Limb (tissue), 2 donors: ENCODE measurements around the gene USP34.
"Not testable (repeated sequence)": the region's sequence is repeated elsewhere in the genome, so short reads cannot be mapped to it uniquely, and the experiment has no call there.

ENCODE experiments used
- DNase-seq, 2 donors: peaks; one replicate each; pipeline ENCODE4 v3.0.0-alpha.2; 2016; ENCODE audit errors: extremely low spot score in 2 of 2

Gene USP34

DNA sequence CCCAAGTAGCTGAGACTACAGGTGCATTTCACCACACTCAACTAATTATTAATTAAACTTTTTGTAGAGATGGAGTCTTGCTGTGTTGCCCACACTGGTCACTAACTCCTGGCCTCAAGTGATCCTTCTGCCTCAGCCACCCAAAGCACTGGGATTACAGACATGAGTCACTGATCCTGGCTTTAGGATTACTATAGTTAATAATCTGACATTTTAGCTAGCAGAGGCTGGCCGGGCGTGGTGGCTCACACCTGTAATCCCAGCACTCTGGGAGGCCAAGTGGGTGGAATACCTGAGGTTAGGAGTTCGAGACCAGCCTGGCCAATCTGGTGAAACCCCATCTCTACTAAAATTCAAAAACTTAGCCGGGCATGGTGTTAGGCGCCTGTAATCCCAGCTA is 39.5 kb downstream of the USP34 start:
- no peak for DNase-seq

DNA sequence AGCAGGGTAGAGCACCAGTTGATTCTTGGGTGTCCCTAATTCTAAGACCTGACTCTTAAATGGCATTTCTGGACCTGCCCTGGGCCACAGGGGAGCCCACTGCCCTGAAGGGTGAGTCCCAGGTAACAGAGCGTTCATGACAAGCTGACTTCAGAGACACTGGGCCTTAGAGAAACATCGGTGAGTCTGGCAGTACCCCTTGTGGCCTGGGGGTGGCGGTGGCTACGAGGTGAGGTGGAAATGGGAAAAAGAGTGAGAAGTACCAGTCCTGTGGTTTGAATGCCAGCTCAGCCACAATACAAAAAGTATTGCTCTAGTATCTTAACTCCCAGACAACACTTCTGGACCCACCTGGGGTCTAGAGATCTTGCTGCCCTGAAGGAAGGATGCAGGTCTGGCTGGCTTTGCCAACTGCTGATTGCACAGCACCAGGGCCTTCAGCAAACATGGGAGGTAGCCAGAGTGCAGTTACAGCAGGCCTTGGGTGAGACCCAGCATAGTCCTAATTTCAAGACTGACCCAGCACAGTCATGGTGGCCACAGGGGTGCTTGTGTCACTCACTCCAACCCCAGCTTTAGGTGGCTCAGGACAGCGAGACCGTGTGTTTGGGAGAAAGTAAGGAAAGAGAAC is 44.5 kb downstream of the USP34 start:
- DNase-seq: no peak

DNA sequence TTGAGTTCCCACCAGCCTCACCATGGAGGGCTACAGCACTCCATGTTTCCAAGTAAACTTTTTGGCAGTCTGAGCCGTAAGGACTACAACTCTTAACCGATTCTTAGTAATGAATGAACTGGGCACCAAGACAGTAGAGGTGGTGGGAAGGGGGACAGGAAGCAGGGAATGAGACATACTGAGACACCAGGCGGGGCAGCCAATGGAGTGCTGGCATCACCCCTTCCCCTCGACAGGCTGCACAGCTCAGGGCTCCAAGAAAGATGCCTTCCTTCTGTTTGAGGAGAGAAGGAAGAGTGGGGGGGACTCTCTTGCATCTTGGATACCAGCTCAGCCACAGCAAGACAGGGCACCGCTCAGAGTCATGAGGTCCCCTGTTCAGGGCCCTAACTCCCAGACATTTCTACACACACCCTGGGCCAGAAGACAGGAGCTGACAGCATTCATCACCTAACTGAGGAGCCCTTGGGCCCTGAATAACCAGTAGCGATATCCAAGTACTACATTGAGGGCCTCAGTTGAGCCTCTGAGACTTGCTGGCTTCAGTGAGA is 45.2 kb downstream of the USP34 start:
- no peak for DNase-seq

DNA sequence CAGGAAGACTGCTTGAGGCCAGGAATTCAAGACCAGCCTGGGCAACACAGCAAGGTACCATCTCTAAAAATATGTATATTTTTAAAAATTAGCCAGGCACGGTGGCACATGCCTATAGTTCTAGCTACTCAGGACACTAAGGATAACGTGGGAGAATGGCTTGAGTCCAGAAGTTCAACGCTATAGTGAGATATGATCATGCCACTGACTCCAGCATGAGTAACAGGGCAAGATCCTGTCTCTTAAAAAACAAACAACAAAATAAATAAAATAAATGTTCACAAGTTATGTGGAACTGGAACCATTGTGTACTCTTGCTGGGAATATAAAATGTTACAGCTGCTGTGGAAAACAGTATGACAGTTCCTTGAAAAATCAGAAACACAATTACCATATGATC is 47.2 kb downstream of the USP34 start:
- DNase-seq: no peak

DNA sequence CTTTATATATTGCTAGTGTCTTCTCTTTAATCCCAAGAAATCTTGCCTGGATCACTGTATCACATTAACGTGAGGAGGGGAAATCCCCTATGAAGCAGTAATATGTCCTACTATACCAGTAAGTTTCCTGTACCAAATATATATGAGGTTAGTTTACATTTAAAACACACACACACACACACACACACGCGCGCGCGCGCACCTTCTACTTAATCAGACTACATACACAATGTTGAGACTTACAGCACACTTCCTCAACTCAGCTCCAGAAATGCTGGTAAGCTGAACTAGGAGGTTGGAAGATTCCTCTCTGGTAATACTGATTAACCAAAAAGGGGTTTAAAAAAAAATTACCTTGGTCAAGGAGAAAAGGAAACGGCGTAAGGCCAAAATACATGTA is 49.3 kb downstream of the USP34 start:
- no peak for DNase-seq

DNA sequence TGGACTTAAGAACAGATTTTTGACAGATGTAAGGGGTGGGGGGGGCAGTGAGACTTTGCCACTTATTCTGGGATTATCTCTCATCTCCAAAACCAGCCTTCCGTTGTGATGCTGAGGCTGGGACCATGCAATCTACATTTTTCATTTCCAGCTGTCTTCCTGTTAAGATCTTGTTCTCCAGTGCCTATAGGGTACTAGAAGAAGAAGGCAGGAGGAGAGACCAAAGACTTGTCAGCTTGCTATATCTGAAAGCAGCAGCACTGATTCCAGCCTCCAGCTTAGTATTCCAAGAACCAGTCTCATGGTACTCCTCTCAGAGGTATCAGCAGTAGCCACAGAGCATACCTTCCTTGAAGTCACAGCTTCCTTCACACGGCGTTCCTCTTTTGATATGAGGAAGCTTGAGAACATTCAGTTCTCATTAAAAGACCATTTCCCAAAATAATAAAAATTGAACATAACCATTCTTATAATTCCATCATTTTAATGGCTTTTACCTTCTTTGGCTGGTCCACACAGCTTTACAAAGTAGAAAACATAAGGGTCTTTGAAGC is 49.8 kb downstream of the USP34 start:
- DNase-seq: no peak

DNA sequence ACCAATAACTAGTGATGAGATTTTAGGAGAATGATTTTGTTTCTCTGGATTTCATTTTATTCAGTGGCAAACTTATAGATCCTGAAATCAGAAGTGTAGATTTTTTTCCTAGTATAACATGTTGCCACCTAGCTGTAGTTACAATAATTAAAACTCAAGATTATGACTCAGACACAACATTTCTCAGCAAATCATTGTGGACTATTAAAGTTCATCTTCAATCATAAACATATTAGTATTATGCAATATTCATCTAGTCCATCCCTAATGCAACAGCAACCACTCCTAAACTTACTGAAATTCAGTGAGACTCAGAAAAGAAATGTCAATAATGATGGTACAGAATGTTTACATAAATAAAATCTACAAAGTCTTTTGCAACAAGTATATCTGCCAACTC is 51.3 kb downstream of the USP34 start:
- DNase-seq: no peak

DNA sequence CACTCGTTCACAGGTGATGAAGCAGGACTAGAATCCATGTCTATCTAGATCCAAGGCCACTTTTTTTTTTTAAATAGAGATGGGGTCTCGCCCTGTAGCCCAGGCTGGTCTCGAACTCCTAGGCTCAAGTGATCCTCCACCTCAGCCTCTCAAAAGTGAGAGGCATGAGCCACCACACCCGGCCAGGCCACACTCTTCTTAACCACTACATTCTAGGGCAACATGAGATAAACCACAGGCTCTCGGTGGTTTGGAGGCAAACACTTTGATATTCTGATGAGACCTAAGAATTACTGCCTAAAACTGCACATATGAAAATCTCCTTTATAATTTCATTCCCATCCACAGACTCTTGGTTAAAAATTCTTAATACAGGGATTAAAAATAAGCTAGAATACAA is 51.8 kb downstream of the USP34 start:
- DNase-seq: no peak

DNA sequence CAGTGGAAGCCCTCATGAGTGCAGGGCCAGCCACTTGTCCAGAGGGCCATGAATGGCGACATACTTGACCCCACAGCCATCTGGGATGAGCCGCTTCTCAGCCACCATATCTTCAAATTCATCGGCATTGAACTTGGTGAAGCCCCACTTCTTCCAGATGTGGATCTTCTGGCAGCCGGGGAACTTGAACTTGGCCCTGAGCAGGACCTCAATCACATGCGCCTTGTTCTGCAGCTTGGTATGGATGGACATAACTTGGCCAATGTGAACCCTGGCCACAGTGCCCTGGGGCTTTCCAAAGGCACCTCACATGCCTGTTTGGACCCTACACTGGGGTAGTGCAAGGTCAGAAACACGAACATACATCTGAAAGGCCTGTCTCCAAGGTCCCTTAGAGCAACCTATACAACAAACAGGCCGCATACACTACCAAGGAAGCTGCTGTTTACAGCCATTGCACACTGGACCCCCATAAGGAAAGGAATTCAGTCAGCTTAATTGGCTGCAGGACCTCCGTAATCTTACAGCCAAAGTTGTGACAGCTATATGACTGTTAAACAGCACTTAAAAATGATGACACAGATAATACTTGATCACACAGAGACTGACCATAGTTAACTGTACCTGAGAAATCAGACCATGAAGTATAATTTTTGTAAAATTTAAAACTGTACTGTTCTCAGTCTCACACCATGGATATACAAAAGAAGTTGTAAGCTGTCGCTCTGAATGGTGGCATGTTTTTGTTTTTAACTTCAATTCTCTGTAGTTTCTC is 53.8 kb downstream of the USP34 start:
- DNase-seq: no peak

DNA sequence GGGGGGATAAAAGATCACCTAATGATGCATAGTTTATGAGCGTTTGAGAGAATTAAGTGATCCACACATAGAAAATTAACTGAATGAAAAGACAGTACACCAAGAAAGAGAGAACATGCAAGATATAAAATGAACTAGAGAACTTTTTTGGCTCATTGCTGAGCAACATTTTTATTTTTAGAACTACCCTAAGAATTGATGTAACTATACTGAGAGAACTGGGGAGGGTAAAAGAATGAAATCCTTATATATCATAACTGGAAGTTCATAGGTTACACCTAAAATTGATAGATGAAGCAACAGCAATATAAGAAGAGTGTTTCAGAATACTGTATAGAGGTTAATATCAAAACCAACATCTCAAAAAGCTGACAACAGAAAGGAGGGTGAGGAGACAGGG is 55.6 kb downstream of the USP34 start:
- no peak for DNase-seq

DNA sequence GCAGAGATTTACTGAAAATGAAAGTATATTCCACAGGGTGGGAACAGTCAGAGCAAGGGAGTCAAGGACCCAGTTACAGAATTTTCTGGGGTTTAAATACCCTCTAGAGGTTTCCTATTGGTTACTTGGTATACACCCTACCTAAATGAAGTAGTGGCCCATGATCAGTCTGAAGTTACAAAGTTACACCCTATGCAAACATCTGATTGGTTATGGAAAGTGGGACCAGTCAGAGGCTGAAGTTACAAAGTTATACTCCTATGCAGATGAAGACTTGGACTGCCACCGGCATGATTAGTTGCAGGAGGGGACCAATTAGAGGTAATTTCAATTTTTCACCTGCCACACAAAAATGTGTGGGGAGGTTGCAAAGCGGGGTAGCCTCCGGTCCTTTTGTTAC is 56.2 kb downstream of the USP34 start:
- no peak for DNase-seq

DNA sequence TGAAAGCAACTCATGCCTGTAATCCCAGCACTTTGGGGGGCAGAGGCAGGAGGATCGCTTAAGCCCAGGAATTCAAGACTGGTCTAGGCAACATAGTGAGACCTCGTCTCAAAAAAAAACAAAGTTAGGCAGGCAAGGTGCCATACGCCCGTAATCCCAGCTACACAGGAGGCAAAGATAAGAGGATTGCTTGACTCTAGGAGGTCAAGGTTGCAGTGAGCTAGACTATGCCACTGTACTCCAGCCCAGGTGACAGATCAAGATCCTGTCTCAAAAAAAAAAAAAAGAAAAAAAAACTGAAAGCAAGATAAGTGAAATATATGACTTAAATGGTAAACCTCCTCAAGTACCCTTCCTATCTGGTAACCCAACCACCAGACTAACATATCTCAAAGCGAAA is 59.8 kb downstream of the USP34 start:
- DNase-seq: no peak

DNA sequence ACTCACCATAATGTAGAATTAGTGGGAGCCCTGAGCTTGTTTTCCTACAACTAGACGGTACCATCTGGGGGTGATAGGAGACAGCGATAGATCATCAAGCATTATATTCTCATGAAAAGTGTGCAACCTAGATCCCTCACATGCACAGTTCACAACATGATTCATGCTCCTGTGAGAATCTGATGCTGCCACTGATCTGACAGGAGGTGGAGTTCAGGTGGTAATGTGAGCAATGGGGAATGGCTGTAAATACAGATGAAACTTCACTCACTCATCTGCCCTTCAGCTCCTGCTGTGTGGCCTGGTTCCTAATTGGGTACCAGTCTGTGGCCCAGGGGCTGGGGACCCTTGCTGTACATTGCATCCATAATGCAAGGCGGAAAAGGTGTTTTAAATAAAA is 60.7 kb downstream of the USP34 start:
- no peak for DNase-seq

DNA sequence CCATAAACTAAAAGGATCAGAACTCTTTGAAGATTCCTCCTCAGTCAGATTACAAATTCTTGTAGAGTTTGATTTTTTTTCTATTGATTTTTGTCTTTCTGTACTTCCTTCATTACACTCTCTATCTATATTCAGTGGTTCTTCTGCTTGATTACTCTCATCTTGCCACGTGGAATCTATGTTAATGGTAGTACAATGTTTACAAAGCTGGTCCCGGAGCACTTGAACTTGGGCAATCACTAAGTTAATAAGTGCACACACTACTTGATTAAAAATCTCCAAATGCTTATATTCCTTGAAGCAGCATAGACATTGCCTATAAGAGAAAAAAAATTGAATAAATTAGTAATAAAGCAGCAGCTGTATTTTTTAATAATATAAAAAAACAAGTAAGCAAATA is 65.1 kb downstream of the USP34 start:
- no peak for DNase-seq

DNA sequence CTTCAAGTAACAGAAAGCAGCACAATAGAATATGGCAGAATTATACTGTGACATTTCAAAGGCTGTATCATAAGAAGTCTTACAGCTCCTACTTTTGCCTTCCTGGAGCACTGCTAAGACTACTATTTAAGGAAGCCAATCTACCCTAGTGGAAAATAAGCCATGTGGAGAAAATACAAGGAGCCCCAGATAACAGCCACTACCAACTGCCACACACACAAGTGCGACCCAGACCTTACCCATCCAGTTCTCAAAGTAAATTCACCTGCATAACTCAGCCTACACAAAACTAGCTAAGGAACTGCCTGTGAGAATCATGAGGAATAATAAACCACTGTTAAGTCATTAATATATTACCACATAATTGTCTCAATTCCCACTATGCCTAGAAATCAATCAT is 66.4 kb downstream of the USP34 start:
- no peak for DNase-seq

DNA sequence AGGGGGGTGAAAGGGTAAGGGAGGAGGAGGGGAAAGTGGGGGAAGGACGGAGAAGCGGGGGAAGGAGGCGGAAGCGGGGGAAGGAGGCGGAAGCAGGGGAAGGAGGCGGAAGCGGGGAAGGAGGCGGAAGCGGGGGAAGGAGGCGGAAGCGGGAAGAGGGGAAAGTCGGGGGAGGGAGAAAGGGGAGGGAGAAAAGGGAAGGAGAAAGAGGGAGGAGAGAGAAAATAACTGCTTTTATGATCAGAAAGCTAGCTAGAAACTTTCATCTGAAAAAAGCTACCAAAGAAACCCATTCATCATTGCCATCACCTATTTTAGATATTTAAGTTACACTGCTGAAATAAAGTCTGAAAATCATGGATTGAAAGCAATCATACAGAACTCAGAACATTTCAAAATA is 72.5 kb downstream of the USP34 start:
- no peak for DNase-seq

DNA sequence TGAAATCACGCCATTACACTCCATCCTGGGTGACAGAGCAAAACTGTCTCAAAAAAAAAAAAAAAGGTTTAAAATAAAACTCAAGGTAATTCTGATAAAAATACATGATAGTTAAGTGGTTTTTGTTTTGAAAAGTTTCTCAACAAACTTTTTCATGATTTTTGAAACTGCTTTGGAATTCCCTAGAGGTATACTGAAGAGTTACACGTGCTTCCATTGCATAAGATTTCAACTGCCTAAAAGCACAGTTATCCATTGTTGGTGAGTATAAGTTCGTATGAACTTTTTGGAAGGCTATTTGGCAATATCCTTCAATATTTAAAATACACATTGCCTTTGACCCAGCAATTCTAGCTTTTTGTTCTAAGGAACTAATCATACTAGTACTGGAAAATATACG is 74.9 kb downstream of the USP34 start:
- no peak for DNase-seq

DNA sequence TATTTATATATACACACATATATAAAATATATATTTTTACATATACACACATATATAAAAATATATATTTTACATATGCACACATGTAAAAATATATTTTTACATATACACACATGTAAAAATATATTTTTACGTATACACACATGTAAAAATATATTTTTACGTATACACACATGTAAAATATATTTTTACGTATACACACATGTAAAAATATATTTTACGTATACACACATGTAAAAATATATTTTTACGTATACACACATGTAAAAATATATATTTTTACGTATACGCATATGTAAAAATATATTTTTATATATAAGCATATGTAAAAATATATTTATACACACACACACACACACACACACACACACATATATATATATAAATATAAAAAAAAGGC is 83.3 kb downstream of the USP34 start:
- DNase-seq: not testable (repeated sequence)

DNA sequence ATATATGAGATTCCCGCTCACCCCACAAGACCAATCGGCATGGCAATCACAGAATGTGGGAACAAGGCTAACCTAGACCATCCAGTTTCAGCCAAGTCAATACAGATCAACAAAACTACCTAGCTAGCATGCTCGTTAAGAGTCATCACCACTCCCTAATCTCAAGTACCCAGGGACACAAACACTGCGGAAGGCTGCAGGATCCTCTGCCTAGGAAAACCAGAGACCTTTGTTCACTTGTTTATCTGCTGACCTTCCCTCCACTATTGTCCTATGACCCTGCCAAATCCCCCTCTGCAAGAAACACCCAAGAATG is 90.0 kb downstream of the USP34 start:
- DNase-seq: not testable (repeated sequence)

DNA sequence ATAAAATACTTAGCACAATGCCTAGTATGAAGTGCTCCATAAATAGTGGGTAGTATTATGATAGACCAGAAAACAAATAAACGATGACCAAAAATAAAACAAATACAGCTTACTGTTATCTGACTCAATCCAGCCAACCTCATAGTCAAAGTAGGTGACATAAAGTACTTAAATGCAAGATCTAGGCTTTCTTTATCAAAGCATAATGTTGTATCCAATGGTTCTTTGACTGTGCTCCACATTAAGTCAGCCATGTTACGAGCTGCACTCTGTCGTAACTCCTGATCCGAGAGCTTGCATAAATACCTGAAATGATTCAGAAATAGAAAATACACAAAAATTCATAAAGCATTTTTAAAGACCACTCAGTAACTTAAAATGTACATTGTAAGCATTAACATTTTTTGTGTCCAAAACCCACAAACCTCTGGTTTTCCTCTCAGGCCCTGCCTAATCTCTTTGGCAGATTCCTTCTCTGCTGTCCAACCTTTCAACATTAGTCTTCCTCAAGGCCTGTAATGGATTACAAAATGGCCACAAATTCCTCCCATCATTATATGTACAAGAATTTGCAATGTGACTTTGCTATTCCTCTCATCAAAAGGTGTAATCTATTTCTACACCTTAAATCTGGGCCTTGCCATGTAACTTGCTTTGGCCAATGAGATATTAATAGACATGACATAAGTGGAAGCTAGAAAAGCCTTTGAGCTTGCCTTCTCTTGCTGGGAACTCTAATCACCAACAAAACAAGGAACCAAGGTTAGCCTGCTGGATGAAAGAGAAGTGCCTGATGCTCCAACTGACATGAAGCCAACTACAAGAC is 90.6 kb downstream of the USP34 start:
- DNase-seq: no peak

DNA sequence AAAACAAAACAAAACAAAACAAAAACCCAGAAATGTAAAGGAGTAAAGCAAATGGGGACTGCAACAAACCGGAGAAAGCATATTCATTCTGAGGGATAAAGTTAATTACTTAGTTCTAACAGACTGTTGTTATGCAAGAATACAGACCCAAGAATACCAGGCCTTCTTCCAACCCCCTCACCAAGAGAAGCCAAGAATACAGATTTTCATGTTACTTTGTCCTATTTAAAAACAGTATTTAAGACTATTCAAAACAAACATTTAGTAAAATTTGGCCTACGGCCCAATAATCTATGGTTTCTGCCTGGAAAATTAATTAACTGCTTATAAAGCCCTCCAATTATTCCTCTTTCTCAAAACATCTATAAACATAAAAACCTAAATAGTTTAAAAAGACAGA is 91.4 kb downstream of the USP34 start:
- no peak for DNase-seq

DNA sequence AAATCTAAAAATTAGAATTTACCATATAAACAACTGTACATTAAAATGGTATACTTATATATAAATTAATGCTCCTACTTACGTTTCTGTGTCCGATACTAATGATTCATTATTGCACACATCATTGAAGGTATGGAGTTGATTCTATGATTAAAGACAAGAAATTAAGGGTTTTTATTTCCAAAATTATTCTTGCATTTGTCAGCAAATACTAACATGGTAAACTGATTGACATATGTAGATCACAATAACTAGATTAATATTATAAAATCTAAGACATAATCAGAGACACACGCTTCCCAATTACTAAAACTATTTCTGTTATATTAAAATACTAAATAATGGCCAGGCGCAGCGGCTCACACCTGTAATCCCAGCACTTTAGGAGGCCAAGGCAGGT is 92.6 kb downstream of the USP34 start:
- no peak for DNase-seq
